Stimulated activated CD8-positive, alpha-beta memory T cell treated with anti-CD3 and anti-CD28 coated beads, Interleukin-12 subunit alpha, Interleukin-12 subunit beta, amount 100 ng/mL, for 24 hours (primary cell): Measurements from ENCODE around the gene KIAA1586.
"Not testable (repeated sequence)": the region's sequence is repeated elsewhere in the genome, so short reads cannot be mapped to it uniquely, and the experiment has no call there.

Experiments used
- DNase-seq: peaks from one replicate; pipeline ENCODE4 v3.0.0-alpha.2; 2020; ENCODE audit errors: extremely low read depth

Gene KIAA1586, protein sequence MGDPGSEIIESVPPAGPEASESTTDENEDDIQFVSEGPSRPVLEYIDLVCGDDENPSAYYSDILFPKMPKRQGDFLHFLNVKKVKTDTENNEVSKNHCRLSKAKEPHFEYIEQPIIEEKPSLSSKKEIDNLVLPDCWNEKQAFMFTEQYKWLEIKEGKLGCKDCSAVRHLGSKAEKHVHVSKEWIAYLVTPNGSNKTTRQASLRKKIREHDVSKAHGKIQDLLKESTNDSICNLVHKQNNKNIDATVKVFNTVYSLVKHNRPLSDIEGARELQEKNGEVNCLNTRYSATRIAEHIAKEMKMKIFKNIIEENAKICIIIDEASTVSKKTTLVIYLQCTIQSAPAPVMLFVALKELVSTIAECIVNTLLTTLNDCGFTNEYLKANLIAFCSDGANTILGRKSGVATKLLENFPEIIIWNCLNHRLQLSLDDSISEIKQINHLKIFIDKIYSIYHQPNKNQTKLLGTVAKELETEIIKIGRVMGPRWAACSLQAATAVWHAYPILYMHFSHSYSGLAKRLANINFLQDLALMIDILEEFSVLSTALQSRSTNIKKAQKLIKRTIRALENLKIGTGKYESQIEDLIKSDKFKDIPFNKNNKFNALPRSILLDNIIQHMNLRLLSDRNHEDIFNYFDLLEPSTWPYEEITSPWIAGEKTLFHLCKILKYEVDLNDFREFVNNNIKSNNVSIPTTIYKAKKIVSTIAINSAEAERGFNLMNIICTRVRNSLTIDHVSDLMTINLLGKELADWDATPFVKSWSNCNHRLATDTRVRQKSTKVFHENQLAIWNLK

DNA sequence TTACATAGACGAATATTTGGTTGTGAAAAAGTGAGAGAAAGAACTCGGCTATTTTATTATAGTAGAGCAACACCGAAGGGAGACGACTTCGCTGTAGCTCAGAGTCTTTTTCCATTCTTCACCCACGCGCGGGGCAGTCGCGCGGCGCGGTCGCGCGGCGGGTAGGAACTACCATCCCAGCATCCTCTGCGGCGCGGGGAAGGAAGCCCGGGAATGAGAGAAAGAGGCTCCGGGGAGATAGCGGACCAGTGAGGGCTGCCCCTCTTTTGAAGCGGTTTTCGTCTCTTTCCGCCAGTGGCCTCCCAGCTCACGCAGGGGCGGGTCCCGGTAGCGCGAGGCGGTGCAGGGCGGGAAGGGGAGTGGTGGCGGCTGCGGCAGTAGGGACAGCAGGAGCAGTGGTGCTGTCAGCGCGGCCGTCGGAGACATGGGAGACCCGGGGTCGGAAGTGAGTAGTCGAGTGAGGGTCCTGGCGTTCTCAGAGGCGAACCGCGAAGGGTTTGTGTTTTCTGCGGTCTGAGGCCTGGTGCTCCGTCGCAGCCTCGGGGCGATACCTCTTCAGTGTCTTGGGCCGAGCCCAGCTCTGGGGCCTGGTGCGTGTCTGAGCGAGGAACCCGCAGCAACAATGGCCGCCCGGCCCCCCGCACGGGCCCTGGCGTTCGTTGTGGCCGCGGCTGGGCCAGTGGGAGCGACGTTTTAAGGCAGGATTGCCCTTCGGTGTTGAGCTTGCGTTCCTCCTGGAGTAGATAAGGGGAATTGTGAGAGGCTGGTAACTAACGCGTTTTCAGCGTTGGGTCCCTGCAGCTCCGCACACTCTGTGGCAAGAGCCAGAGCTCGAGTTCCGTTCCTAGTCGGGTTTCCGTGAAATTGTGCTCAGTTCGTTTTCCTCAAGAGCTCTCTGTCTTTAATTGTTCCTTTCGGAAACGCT, at the start of gene KIAA1586:
TSS of gene KIAA1586 (plus strand) at position 362 of the 925 bp plus-strand sequence. CDS start at position 425, 63 bp downstream.
- DNase-seq: peak; percentile 58

DNA sequence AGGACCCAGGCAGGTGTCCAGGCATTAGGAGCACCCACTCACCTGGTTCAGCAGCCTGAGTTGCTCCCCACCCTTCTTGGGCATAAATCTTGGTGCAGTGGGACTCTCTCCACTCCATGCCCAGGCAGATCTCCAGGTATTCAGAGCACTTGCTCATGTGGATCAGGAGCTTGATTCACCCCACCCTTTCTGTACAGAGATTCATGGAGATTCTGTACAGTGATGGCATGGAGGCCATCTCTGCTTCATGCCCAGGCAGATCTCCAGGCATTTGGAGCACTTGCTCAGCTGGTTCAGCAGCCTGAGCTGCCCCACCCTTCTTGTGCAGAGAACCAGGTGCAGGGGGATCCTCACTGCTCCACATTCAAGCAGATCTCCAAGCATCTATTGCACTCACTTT, 47.4 kb upstream of the KIAA1586 start:
- DNase-seq: no peak

DNA sequence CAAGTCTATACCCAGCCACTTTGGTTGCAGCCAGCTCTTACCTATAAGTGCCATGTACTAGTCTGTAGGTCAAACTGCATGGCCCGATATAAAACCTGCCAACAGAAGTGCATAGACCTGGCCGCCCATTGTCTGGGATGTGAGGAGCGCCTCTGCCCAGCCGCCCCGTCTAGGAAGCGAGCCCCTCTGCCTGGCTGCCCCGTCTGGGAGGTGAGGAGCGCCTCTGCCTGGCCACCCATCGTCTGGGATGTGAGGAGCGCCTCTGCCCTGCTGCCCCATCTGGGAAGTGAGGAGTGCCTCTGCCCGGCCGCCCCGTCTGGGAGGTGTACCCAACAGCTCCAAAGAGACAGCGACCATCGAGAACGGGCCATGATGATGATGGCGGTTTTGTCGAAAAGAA, 46.7 kb upstream of the KIAA1586 start:
- DNase-seq: not testable (repeated sequence)

DNA sequence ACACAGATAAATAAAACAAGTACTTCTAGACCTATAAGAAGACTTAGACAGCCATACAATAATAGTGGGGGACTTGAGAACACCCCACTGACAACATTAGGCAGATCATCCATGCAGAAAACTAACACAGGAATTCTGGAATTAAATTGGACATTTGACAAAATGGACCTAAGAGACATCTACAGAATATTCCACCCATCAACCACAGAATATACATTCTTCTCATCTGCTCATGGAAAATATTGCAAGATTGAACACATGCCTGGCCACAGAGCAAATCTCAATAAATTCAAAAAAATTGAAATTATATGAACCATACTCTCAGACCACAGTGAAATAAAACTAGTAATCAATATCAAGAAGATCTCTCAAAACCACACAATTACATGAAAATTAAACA, 44.3 kb upstream of the KIAA1586 start:
- DNase-seq: no peak

DNA sequence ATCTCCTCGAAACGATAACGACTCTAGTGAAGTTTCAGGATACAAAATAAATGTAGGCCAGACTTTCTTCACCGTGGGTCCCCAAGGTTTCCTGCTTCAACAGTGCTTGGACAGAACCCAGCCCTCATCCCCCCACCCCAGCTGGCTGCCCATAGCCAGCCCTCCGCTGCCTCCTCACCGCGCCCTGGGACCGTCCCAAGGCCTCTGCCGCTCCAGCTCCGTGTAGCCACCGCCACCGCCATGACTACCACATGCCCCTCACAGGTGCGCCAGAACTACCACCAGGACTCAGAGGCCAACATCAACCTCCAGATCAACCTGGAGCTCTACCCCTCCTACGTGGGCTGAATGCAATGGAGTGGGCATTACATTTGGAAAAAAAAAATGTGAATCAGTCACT, 42.2 kb upstream of the KIAA1586 start:
- no peak for DNase-seq

DNA sequence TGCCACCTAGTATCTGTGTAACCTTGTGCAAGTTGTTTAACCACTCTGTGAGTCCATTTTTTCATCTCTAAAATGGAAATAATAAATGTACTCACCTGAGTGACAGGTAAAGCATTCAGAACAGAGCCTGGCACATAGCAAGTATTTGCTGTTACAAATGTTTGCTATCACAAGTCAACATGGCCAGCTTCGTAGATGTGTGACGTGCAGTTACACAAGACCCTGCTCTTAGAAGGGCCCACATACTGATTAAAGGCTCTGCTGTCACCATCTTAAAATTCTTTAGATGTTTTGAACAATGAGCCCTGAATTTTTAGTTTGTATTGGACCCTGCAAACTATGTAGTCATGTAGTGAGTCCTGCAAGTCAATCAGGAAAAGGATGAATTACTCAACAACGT, 40.4 kb upstream of the KIAA1586 start:
- DNase-seq: no peak

DNA sequence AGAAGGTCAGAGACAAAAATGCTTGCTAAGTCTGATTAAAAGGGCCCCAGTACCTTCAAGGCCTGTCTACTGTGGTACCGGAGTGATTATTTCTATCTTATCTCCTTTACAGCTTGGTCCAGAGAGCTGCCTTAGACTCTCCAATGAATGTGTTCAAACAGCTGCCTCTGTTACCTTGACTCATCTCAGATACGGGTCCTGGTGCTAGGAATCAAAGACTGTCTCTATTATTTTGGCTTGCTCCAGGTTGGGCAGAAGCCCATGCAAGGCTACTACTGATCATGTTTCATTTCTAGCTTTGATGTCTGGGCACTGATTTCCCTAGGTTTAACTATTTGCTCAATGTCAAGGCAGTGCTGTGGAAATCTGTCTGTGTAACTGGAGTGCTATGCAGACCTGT, 38.4 kb upstream of the KIAA1586 start:
- DNase-seq: not testable (repeated sequence)

DNA sequence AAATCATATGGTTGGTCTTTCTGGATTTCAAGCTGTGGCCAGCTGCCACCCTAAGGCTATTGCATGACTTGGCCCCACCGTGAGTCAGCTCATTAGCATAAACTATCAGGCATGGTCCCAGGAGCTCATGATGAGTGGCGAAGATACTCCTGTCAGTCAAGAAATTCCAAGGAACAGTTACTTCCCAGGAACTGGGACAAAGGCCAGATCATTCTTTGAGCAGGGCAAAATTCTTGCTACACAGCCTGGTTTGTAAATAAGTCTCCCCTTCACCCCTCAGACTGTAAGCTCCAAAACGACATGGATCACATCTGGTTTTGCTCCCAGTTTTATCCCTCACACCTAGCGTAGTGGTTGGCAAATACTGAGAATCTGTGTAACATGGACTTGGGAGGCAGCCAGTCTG, 33.0 kb upstream of the KIAA1586 start:
- DNase-seq: no peak

DNA sequence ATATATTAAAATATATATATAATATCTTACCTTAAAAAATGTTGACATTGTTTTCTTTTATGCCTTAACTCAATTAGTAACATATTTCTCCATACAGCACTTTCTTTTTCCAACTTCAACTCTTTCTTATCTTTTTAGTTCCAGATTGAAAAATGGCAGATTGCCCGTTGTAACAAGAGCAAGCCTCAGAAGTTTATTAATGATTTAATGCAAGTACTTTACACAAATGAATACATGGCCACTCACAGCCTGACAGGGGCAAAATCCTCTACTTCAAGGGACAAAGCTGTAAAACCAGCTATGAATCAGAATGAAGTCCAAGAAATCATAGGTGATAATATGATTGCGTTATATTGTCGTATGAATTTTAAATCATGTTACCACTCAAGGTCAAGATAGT, 29.4 kb upstream of the KIAA1586 start:
- DNase-seq: no peak

DNA sequence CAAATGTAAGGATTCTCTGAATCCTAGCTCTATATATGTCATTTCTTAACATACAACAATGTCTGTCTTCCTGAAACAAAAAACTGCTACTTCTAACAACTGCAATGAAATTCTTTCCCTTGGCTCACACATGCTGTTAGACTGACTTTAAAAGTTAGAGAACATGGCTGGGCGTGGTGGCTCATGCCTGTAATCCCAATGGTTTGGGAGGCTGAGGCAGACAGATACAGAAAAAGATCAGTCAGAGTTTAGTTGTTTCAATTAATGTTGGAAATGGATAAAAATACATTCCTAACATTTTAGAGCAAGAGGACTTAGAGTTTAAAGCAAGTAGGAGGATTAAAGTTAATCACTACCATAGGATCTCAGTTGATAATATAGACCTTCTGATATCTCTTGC, 28.7 kb upstream of the KIAA1586 start:
- DNase-seq: no peak

DNA sequence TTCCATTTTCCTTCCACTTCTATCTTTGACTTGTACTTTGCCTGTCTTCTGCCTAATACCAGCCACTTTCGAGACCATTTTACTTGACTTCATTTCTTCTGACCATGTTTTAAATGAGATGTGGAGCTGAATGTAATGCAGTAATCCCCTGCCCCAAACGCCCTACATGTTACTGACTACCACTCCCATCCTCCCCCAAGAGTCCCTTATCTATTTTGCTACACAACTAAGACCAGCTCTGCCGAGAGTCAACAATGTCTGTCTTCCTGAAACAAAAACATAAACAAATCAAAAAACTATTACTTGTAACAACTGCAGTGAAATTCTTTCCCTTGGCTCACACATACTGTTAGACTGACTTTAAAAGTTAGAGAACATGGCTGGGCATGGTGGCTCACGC, 27.1 kb upstream of the KIAA1586 start:
- no peak for DNase-seq

DNA sequence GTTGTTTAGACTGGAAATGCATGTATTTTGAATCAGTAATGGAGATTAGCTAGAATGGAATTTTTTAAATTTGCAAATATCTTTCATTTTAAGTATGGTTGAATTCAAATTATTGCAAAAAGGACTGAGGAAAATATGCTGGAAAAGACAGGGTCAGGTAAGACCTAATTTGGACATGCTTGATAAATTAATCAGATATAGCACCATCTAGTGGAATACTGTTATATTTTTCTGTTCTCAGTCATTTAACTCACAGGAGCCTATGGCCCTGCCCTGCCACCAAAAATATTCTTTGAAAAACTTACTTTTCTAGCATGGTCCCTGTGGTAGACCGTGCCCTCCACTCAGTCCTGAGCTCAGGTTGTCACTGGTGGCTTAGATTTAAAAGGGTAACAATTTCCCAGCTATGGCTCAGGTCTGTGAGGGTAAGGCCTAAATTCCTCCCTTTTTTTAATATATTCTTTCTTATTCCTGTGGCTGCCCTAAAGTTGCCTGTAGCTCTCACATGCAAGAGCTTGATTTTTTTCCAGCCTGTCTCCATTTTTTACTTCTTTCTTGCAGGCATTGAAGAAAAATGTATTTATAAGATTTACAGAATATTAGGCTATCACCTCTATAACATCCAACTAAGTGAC, 25.3 kb upstream of the KIAA1586 start:
- no peak for DNase-seq

DNA sequence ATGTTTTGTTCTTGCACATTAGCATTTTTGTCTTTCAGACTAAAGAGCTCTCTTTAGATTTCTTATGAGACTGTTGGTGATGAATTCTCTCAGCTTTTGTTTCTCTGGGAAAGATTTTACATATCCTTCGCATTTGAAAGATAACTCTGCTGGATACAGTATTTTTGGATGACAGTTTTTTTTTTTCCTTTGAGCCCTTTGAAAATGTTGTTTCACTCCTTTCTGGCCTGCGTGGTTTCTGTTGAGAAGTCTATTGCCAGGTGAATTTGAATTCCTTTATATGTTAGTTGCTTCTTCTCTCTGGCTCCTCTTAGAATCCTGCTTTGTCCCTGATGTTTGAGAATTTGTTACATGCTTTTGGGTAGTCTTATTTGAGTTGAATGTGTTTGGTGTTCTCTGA, 22.2 kb upstream of the KIAA1586 start:
- DNase-seq: no peak

DNA sequence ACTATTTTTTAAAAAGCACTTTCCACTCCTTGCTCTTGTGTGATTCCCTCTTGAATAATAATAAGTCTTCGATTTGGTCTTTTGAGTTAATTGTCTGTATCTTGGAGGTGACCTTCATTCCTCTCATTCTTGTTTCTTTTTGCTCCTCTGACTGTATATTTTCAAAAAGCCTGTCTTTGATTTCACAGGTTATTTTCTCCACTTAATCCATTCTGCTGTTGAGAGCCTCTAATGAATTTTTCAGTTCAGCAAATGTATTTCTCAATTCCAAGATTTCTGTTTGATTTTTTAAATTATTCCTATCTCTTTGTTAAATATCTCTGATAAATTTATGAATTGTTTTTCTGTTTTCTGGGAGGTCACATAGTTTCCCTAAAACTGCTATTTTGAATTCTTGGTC, 21.7 kb upstream of the KIAA1586 start:
- no peak for DNase-seq

DNA sequence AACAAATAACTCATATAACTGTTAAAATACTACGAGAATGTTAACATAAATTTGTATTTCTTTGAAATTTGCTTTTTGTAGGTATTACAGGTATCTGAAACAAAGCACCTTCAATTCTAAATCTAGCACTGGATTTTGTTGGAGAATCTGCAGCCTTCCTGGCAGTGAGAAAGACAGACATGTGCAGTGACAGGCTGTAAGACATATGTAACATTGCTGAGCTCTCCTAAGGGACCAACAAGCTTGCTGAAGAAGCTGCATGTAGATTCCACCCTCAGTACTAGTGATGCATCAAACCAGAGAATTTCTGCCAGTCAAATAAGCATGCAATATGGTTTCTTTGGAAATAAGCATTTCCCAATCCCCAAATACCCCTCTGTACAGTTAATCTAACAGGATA, 20.5 kb upstream of the KIAA1586 start:
- no peak for DNase-seq

DNA sequence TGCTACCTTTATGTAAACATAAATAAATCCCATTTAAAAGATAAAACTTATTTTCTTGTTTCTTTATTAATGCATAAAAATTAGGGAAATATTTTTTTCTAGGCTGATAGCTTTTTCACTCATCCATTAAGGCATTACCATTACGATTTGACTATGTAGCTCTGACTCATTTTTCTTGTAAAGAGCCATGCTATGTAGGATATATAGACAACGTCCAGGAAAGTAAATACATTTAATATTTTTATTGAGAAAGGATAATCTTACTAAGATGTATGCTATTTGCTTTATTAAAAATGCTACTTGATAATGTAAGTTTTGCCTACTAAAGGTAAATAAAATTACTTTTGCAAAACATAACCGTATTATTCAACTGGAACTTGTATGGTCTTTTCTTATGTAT, 19.2 kb upstream of the KIAA1586 start:
- DNase-seq: no peak

DNA sequence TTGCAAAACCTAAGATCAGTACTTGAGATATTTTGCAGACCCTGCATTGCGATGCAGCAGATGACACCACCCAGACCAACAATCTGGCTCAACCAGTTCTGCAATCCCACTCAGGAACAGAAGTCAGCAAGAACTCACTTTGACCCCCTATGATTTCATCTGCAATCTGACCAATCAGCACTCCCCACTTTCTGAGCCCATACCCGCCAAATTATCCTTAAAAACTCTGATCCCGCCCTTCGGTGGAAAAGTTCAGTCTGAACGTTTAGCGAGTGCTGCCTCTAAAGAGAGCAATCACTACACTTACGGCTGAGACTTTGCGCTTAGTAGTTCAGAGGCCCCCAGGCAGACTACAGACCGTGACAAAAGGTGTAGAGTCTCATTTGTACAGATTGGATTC, 17.3 kb upstream of the KIAA1586 start:
- no peak for DNase-seq

DNA sequence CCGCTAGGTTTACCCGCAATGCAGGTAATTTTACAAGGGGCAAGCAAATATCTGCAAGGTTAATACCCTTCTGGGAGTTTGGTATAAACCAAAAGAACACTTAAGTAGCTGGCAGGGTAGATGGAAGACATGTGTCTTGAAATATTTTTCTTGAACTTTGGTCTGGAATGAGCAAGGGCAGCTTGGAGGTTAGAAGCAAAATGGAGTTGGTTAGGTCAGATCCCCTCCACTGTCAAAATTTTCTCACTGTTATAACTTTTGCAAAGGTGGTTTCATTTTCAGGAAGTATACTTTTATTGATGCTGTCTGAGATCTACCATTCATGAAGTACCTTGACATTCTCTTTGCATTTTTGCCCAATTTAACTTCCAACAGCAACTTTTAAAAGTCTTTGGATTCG, 13.3 kb upstream of the KIAA1586 start:
- no peak for DNase-seq

DNA sequence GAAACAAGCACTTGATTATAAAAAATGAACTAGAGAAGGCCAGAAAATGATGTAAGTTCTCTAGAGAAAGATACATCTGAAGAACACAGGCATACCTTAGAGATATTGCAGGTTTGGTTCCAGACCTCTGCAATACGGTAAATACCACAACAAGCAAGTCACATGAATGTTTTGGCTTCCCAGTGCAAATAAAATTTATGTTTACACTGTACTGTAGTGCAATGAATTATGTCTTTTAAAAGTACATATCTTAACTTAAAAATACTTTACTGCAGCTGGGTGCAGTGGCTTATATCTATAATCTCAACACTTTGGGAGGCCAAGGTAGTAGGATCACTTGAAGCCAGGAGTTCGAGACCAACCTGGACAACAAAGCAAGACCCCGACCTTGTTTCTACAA, 10.9 kb upstream of the KIAA1586 start:
- DNase-seq: no peak

DNA sequence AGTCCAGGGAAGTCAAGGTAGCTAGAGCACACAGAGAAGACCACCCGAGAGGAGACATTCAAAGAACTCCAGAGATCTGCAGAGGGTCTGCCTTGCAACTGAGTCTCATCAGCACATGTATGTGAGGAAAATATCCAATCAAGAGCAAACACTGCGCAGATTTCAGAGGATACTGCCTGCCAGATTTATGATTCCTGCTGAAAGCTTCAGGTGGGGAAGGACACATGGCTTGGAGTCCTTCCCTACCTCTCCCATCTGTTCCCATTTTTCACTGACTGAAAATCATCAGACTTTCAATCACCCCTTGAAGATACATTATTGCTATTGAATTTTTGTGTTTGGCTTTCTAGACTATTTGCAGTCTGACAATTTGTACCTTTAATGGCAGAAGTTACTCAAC, 7.6 kb upstream of the KIAA1586 start:
- DNase-seq: no peak

DNA sequence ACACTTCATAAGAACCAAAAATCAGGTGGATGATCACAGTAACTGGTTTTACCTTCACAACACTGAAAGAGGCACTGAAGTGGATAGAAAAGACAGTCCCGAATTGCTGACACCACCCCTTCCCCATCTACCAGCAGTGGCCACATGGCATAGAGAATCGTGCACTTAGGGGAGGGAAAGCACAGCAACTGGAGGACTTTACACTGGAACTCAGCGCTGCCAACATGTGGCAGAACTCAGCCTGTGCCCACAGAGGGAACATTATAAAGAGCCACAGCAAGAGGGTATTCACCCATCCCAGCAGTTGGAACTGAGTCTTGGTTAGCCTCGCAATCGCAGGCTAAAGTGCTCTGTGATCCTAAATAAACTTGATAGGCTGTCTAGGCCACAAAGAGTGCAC, 6.5 kb upstream of the KIAA1586 start:
- DNase-seq: no peak

DNA sequence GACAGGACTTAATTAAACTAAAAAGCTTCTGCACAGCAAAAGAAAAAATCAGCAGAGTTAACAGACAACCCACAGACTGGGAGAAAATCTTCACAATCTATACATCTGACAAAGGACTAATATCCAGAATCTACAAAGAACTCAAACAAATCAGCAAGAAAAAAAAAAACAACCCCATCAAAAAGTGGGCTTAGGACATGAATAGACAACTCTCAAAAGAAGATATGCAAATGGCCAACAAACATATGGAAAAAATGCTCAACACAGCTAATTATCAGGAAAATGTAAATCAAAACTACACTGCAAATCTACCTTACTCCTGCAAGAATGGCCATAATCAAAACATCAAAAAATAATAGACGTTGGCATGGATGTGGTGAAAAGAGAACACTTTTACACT, 2.4 kb upstream of the KIAA1586 start:
- DNase-seq: not testable (repeated sequence)
